Measurements from ENCODE around the gene ROMO1. TPM values are rescaled to one million over a fixed set of nuclear protein-coding genes. Genes with fewer than 3 reads are reported as not detected.
"Not testable (repeated sequence)": the region's sequence is repeated elsewhere in the genome, so short reads cannot be mapped to it uniquely, and the experiment has no call there.

Gene ROMO1
- total RNA-seq, 1 experiment from 2014 or later = 213 TPM

DNA sequence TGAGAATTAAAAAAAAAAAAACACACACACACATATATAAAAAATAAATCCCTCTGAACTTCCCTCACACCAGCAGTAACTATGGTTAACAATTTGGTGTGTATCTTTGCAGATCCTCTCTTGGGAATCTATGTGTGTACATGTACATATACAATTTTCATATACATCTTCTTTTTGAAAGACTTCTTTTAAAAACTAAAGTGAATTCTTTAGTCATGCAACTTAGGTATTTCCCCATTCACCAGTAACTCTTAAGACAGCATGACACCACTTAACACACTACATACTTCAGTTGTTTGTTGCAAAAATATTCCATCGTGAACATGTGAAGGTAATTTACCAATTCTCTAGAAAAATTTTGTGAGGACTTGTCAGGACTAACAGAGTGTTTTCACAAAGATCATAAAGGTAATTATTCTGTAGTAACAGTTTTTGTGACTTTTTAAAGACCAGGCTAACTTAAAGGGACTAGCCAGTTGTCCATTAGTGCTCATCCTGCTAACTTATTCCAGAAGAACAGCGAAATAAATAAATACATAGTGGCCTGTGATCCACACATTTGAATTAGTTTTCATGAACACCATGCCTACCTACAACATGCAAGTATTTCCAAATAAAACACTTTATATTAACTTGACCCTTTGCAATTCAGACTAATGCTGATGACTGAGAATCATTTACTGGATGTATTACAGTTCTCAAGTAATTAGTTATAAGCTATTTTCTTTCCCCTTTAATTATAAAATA lies 30.8 kb downstream of the ROMO1 start:
- no peak for DNase-seq (ENCODE audit: low read depth)

DNA sequence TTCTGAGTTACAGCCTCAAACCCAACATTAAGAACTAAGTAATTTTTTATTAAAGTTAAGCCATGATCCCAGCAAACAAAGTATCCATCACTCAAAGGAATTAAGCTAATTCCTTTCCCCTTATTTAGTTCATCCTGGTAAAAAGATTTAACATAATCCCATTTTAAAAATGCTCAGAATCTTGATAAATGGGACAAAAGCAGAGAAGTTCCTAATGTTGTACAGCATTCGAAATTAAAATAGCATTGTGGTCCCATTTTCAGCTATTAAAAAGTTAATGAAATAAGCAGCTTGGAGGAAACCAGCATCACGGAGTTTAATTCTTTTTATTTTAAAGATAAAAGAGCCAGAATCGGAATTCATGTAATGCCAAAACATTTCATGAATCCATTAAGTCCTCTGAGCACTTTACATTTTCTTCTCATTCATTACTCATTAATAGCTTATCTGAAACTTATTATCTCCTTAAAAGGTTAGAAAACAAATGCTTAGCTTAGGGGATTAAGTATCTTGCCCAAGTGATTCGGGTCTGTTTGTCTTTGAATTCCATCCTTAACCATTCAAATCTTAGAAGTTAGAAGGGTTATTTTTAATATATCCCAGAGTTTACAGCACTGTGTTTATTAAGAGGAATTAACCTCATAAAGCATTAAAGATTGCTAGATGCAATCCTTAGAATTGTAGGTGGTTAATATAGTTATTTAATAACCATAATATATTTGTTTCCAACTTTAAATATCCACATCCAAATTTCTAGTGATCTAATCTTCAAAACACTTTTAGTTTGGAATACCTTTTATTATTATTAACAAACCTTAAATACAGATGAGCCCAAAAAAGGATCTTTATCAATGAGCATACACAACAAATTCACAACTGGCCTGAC lies 31.6 kb downstream of the ROMO1 start:
- DNase-seq (ENCODE audit: low read depth) = no peak

DNA sequence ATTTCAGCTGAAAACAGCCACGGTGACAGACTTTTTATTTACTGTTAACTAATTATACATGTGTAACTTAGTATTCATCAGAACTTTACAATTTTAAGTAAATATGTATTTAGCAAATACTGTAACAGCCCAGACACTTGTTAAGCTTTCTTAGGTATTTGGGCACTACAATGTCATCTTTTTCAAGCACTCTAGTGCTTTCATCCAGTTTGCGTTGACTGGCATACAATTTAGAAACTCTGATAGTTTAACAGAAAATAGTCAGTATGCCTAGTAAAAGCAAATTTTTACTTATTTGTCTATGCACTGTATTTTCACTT lies 32.2 kb downstream of the ROMO1 start:
- no peak for DNase-seq (ENCODE audit: low read depth)

DNA sequence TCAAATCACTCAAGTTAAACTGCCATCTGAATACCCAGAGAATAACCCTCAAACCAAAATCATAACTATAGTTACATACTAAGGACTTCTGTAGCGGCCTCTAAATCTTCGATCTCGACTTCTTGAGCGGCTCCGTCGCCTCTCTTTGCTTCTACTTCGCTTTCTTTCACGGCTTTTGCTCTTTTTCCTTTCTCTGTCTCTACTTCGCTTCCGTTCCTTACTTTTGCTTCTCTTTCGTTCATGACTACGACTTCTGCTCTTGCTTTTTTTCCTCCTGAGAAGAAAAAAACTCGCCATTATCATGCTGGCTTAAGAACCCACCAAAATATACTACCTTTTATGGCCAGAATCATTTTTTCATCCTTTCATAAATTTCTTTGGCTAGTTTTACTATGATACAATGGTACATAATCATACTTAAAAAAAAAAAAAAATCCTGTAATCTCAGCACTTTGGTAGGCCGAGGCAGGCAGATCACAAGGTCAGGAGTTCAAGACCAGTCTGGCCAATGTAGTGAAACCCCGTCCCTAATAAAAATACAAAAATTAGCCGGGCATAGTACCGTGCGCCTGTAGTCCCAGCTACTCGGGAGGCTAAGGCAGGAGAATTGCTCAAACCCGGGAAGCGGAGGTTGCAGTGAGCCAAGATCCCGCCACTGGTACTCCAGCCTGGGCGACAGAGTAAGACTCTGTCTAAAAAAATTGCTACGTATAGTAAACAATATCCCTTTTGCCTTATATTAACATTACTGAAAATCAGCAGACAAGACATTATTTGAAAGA lies 32.8 kb downstream of the ROMO1 start:
- no peak for DNase-seq (ENCODE audit: low read depth)

DNA sequence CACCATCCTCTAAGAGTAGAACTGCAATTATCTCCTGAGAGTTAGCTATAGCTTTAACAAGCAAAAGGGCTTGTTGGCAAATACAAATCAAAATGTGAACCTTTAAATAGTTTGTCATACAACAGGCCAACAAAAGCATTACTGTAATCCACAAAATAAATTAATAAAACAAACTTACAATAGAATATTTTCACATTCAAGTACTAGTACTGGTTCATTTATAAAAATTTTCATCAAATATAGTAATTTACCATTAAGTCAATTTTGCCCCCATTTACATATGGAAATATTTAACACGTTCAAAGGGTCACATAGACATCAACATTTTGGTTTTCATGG lies 33.4 kb downstream of the ROMO1 start:
- no peak for DNase-seq (ENCODE audit: low read depth)

DNA sequence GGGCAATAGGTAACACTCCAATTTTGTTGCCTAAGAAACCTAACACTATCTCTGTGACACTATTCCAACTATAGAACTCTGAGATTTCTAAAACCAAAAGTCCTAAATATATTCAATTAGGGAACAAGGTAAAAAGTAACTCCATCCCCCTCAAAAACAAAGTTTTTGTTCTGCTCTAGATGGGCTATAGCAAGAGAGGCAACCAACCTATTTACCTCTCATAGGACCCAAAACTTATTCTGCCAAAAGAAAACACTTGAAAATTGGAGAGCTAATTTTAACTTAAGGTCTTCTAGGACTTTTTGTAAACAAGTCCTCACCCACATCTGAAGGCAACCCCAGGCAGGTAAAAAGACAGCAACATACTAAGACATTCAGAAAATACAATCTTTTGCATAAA lies 35.2 kb downstream of the ROMO1 start:
- DNase-seq (ENCODE audit: low read depth) = no peak

DNA sequence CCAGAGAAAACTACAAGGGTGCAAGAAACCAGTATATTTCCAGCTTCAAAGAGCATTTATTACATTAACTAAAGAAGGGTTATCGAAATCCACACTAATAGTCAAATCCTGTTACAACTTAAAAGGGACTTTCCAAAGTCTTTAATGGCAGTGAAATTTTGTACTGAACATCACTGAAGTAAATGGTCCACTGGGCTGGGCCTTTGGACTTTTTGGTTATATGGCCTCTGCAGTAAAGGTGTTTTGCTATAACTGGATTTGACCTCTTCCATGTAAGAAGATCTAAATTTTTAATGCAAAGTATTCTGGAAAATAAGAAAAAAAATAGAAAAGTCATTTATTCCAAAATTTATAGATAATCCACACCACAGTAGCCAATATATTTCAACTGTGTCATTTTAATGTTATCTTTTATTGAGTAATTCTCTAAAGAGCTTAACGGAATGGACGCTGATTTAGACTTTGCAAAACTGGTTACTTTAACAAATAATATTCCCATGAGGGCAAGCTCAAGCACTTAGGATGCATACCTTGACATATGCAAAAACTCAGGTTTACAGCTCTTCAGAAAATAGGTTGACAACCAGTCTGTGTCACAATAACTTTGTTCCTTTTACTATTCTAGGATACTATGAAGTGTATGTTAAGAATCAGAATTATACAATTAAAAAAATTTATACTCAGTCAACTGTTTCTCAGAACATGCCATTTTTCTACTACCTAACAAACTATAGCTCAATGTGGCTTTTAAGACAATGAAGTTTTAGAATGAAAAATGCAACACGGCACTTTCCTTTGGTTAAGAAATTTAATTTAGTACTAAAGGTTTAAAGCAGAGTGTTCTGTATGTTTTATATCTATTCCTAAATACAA lies 35.8 kb downstream of the ROMO1 start:
- DNase-seq (ENCODE audit: low read depth) = no peak

DNA sequence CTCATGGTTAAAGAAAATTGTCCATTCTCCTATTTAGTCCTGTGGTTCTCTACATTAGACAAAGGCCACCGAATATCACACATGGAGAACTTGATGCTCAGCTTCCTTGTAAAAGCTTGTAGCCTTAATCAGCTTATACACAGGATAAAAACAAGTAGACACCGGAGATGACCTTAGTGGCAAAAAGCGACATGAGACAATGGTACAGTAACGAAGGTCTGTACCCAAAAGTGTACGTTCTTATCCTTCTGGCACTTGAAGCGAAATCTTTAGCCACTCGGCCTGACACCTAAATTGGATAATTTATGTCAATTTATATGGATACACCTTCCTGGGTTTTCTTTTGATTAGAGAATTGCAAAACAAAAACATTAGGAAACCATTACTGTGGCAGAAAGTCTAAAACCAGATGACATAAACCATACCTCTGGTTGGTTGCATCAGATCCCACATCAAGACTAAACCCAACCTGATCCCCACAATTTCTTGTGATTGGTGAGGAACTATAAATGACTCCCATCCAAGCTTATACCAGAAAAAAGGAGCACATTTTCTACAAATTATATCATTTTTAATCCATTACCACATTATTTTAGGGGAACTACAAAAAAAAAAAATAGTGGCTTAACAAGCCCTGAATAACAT lies 36.7 kb downstream of the ROMO1 start:
- no peak for DNase-seq (ENCODE audit: low read depth)

DNA sequence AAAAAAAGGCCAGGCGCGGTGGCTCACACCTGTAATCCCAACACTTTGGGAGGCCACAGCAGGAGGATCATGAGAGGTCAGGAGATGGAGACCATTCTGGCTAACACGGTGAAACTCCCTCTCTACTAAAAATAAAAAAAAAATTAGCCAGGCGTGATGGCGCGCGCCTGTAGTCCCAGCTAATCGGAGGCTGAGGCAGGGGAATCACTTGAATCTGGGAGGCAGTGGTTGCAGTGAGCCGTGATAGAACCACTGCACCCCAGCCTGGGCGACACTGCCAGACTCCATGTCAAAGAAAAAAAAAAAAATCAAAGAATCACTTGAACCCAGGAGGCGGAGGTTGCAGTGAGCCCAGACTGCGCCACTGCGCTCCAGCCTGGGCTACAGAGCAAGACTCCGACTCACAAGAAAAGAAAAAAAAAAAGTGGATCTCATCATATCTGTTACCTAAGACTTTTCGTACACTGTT lies 38.7 kb downstream of the ROMO1 start:
- DNase-seq (ENCODE audit: low read depth) = no peak

DNA sequence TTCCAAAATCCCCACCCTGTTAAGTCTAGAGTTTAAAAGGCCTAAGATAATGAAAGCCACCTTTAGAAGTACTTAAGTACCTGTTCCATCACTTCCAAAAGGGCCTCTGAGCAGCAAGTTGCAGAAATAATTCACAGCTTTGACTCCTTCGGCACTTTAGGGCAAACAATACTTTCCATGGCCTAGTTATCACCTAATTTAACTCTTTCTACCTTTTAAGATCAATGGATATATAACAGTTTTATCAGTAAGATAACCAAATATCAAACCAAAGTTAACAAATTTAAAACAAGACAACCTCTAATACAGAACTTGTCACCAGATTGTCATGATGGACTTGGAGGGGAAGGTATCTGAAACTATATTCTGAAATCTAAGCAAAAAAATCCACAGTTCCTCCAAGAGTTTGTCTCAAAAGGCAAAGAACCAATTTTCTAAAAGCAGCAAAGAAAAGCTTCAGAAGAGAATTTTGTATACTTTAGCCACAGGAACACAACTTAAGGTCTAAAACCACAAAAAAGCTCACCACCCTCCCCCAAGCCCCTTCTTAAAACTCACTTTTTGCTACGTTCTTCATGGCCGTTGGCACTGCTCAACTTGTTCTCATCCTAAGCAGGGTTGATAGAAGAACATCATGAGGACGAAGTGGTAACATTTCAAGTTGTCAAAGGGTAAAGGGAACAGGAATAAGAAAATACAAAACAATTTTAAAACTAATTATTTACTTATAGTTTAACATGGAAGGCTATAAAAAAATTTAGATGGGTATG lies 39.4 kb downstream of the ROMO1 start:
- DNase-seq (ENCODE audit: low read depth) = no peak

DNA sequence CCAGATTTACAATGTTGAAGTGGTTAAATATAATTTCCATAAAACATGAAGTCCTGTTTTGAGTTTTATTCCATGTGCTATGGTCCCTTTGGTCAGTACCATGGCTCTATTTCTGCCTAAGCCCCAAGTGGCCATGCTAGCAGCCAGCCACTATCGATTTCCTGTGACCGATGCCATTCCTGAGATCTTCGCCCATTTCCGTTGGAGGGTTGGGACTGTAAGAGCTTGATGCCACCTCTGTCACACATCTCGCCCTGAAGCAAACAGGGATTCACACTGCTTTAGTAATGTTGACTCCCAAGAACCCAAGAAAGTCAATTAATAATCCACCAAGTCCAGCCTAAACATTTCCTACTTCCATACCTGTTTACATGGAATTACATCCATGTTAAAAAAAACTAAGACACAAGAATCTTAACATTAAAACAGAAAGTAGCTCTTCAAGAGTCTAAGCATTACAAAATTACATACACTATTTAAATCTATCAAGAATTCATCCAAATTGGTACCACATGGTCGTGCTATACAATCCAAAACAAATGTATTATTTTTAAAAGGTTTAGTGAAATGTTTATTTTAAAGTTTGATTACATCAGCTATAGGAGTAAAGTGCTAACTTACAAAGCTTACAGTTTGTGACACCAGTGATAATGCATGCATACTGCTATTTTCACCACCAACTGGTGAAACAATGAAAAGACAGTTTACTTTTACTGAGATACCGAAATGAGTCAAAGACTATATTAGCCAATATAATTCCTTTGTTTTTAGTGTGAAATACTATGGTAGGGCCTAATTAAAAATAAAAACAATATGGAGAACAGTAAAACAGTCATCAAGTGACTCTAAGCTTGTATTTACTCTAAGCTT lies 40.3 kb downstream of the ROMO1 start:
- peak; percentile 34 for DNase-seq (ENCODE audit: low read depth)

DNA sequence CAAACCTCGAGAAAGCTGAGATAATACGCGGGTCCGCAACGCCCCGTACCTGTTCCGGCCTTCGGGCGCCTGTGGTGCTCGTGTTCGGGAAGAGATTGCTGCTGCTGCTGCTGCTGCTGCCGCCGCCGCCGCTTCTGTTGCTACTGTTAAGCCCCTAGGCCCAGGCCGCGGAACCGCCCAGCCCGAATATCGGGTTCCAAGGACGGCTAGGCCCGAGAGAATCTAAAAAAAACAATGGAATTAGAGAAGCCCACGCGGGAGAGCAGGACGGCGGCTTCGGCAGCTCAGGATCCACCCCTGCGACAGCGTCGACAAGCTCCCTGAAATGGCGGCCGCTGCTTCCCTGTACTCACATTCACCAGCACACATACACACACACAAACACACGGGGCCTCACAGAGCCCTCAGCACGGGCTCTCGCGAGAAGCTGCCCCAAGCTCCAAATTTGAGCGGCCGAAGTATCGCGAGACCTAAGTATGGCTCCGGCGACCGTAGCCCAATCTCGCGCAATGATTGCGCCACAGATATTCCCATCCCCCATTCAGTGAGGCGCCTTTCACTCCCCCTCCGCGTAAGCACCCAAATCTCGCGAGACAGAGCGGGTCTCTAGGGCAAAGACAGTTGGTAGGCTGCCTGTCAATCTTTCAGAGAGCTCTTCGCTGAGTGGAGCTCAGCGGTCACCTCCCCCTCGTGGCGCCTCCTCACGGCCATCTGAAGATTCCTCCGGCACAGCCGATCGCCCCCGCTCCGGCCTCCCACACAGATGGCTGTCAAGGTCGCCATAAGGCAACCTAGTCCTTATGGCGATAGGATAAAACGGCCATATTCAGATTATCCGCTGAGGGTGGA lies 42.9 kb downstream of the ROMO1 start, which contains the start of gene RBM39:
RBM39 (minus strand) TSS at position 369 of the 849 bp plus-strand sequence. CDS start 1,386 bp downstream, outside the sequence.
- DNase-seq (ENCODE audit: low read depth) = peak; percentile 100

DNA sequence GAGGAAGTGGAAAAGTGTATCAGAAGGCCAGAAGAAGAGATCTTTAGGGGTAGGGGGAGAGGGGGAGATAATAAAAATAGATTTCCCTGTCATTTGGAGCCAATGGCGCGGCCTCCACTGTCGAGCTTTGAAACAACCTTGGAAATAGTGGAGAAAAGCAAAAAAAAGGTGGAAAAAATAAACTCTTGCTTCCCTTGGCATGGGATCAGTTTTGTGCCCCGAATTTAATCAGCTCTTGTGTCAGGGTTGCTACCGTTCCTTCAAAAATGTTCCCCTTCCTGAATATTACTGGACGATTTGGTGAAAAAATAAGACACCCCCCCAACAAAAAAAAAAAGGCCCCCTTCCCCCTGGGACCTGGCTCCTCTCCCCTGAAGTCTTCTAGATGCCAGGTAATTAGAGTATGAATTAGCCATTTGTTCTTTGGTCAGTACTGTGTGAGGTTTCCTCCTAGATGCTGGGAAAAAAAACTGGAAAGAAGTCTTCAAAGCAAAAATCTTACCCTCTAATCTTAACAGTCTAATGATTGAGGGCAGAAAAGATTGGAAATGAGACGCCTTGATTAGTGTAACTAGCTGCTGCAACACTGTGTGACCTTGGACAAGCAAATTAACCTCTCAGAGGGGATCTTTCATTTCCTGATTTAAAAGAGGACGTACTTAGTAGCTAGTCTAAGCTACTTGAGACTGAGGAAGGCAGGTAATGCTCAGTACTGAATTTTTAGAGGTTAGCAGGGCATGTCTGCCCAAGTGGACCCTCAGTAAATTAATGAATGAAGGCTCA lies 43.7 kb downstream of the ROMO1 start:
- DNase-seq (ENCODE audit: low read depth) = peak; percentile 45

DNA sequence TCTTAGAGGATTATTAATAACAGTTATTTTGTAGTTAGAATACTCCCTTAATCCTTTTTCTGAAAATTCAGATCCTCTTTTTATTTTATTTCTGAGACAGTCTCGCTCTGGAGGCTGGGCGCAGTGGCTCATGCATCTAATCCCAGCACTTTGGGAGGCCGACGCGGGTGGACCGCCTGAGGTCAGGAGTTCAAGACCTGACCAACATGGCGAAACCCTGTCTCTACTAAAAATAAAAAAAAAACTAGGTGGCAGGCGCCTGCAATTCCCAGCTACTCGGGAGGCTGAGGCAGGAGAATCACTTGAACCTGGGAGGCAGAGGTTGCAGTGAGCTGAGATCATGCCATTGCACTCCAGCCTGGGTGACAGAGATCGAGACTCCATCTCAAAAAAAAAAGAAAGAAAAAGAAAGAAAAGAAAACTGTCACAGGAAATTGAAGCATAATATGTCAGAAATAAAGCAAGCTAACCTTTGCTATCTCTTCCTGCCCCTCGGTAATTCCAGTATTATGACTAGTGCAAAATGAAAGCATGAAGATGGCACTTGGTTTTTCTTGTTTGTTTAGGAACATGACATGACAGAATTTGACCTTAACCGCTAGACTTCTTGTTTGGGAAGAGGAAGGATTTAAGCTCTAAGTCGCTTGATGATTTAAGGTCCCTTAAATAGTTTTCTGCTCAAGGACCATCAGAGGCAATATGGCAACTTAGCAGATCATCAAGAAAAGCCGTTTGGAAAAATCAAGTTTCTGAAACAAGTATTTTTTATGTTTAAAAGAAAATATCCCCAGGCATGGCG lies 44.7 kb downstream of the ROMO1 start:
- no peak for DNase-seq (ENCODE audit: low read depth)

DNA sequence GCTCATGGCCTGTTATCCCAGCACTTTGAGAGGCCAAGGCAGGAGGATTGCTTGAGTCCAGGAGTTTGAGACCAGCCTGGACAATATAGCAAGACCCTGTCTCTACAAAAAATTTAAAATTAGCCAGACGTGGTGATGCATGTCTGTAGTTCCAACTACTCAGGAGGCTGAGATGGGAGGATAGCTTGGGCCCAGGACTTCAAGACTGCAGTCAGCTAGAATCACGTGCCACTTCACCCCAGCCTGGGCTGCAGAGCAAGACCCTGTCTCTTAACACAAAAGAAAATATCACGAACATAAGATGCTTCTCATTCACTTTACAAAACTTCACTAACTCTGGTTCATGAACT lies 45.3 kb downstream of the ROMO1 start:
- DNase-seq (ENCODE audit: low read depth) = not testable (repeated sequence)

All from HT1080 (cell line).